Right ventricle myocardium superior (tissue), 1 donor: Measurements from ENCODE around the gene PLA2G4F. TPM values are rescaled to one million over a fixed set of nuclear protein-coding genes. Genes with fewer than 3 reads are reported as not detected.
"Not testable (repeated sequence)": the region's sequence is repeated elsewhere in the genome, so short reads cannot be mapped to it uniquely, and the experiment has no call there.

Source experiments
- ATAC-seq: fragments of 200-7000 bp; cut with Tn5 transposase; one replicate; pipeline ENCODE4 v1.9.1; 2020; ENCODE audit warnings: mild to moderate bottlenecking; ENCODE audit not compliant: poor library complexity
- DNase-seq: peaks from one replicate; pipeline ENCODE4 v3.0.0-alpha.2; 2020
- intact Hi-C: fragments of 100-400 bp; cut with DNase I; formaldehyde crosslinking; loops from one replicate; pipeline ENCODE4 v1.11.2; 2022
- total RNA-seq: library from RNA; stranded (reverse); fragmentation: NEBNext Ultra II Directional; extraction: Animal tissue kit (Norgen Biotek cat#: 25700); gene quantifications from one replicate; pipeline ENCODE4 v1.2.1, GENCODE V29; 2021
- donor health status: DM: no; HTN: yes; CAD: no; lungs with severe emphysema.

Gene PLA2G4F
- total RNA-seq, 1 donor from 2014 or later = 4.6 TPM

GRCh38 chr15:42119446-42119760 is 37.0 kb downstream of the PLA2G4F start:
- intact Hi-C loops = no loop called here
- DNase-seq = no peak
- no peak for ATAC-seq

DNA sequence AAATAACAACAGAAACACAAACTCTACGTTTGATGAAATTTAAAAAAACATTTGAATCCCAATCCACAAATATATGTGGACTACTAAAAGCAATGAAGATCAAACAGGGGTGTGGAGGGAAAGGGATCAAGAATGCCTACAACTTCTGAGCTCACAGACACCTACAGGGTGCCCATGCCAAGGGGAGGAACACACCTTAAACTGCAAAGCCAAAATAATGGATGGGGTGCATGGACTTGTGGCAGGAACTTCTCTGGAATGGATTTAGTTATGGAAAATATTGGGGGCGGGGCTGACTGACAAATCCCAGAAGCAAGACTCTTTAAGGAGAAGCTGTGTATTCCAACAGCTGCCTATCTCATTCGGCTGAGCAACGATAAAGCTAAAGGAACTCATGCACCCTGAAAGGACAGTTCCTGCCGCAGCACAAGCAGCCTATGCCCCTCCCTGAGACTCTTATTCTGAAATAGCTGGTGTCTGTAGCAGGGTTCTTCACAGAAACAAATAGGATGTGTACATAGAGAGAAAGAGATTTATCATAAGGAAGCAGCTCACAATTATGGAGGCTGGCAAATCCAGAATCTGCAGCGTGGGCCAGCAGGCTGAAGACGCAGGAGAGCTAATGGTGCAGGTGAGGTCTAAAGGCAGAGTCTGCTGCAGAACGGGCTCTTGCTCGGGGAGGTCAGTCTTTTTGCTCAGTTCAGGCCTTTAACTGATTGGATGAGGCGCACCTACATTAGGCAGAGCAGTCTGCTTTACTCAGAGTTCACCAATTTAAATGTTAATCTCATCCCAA is 37.6 kb downstream of the PLA2G4F start:
- ATAC-seq (no peak), DNase-seq (no peak)
- intact Hi-C loops = no loop called here

DNA sequence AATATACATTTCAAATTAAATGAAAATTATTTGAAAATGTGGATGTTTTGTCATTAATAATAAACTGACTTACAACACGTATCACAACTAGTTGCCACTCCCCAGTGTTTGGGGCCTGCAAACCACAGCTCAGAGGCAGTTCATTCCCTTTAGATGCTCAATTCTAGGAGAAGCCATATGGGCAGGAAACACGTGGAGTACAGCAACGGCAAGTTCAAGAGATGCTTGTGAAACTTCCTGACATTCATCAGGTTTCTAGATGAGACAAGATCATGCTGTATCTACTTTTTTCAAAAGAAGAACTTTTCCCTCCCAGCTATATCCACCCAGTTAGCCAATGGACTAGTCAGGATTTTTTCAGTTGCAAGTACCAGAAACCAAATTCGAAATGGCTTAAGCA is 44.5 kb downstream of the PLA2G4F start:
- DNase-seq (no peak), ATAC-seq (no peak)
- intact Hi-C loops = no loop called here

DNA sequence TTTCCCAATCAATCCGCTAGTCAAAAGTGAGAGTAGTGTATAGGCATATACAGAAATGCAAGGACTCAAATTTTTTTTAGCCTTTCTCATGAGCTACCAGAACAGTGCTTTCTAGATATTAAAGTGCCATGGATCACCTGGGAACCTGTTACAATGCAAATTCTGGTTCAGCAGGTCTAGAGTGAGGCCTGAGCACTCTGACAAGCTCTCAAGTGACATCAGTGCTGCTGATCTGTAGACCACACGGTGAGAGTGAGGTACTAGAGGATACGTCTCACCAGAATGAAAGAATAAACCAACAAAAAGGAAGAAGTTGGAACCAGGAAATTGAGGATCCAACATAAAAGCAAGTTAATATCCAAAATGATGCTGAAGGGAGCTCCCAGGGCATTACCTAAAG is 46.1 kb downstream of the PLA2G4F start:
- intact Hi-C loops = no loop called here
- DNase-seq (no peak), ATAC-seq (no peak)

DNA sequence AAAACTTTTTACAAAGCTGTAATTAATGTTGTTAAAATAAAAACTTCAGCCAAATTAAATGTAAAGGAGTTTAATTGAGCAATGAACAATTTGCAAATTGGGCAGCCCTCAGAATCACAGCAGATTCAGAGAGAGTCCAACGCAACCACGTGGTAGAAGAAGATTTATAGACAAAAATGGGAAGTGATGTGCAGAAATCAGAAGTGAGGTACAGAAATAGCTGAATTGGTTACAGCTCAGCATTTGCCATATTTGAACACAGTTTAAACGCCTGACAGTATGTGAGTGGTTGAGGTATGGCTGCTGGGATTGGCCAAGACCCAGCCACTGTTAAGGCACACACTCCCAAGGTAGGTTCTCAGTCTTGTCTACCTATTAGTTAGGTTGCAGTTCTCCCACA is 47.6 kb downstream of the PLA2G4F start:
- intact Hi-C loops = no loop called here
- DNase-seq (no peak), ATAC-seq (no peak)

- ATAC-seq = no peak
- DNase-seq = no peak
- intact Hi-C loops = no loop called here
Observed at GRCh38 chr15:42108189-42108588, 48.2 kb downstream of the PLA2G4F start.

- ATAC-seq (peak; percentile 10), DNase-seq (no peak)
- intact Hi-C loops = no loop called here
Observed at GRCh38 chr15:42107473-42107872, 49.0 kb downstream of the PLA2G4F start.

- ATAC-seq (no peak), DNase-seq (no peak)
- intact Hi-C loops = no loop called here
Observed at GRCh38 chr15:42106288-42106687, 50.1 kb downstream of the PLA2G4F start.

- ATAC-seq = no peak
- intact Hi-C loops = no loop called here
- DNase-seq = no peak
Observed at GRCh38 chr15:42104095-42104891, 52.1 kb downstream of the PLA2G4F start.

GRCh38 chr15:42102646-42103235 is 53.7 kb downstream of the PLA2G4F start:
- ATAC-seq (no peak), DNase-seq (no peak)
- intact Hi-C loops = no loop called here

DNA sequence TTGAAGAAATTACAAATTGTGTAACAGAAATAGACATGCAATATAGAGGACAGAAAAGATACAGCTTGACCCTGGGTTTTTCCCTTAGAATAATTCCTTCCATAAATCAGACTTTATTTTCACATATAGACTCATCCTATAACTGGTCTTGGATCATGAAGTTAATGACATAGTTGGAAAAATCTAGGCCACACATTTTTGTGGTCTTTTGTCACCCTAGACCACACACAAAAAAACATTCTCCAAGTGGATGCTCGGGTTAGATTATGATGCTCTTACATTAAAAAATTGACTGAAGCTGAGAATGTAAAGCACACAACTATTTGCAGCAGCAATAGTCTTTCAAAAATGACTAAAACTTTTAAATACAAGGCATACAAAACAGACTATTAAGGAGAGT is 54.6 kb downstream of the PLA2G4F start:
- intact Hi-C loops = no loop called here
- DNase-seq = no peak
- ATAC-seq = no peak

DNA sequence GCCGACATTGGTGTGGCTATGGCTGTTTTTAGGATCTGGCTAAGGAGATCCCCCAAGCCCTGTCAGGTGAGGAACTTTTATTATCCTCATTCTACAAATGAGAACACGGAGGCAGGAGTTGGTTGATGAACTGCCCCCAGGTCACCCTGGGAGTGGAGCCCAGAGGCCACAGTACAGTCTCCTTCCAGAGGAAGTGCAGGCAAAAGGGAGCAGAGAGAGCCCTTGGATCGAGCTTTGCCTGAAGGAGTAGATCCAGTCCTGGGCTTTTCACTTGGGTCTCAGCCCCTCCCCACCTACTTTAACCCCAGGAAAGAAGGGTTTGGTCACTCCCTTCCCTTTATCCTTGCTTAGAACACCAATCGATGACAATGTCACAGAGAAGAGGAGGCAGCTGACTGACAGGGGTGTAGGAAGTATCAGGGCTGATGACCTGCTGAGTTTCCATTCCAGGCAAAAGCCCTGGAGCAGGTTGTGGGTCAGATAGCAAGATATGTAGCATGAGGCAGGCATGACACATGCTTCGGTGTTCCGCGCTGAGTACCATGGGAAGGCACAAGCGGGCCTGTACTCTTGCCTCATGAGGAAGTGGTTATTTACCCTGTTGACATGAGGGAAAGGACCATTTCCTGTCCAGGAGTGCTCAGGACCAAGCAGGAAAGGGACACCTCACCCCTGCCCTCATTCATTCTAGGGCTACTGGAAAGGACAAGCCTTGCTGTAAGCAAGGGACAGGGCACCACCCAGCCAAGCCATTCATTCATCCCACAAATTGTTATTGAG is 56.2 kb downstream of the PLA2G4F start:
- DNase-seq (no peak), ATAC-seq (no peak)
- intact Hi-C loops = no loop called here

GRCh38 chr15:42097018-42097417 is 59.4 kb downstream of the PLA2G4F start:
- intact Hi-C loops = no loop called here
- no peak for DNase-seq
- ATAC-seq = no peak

- no peak for DNase-seq
Observed at GRCh38 chr15:42094512-42094963, 61.9 kb downstream of the PLA2G4F start, which contains the start of gene PLA2G4D. PLA2G4D (minus strand) TSS chr15:42094562; CDS start chr15:42094459, 103 bp downstream.

GRCh38 chr15:42093966-42094365 is 62.5 kb downstream of the PLA2G4F start:
- DNase-seq = no peak
- ATAC-seq = no peak
- intact Hi-C loops = no loop called here

More at GRCh38 chr15:42094512-42094963, 61.9 kb downstream of the PLA2G4F start, which contains the start of gene PLA2G4D:
- intact Hi-C loops = no loop called here
- ATAC-seq = no peak

GRCh38 chr15:42092398-42093318 is 63.8 kb downstream of the PLA2G4F start:
- intact Hi-C loops = no loop called here
- ATAC-seq = peak; percentile 93
- peak; percentile 77 for DNase-seq

DNA sequence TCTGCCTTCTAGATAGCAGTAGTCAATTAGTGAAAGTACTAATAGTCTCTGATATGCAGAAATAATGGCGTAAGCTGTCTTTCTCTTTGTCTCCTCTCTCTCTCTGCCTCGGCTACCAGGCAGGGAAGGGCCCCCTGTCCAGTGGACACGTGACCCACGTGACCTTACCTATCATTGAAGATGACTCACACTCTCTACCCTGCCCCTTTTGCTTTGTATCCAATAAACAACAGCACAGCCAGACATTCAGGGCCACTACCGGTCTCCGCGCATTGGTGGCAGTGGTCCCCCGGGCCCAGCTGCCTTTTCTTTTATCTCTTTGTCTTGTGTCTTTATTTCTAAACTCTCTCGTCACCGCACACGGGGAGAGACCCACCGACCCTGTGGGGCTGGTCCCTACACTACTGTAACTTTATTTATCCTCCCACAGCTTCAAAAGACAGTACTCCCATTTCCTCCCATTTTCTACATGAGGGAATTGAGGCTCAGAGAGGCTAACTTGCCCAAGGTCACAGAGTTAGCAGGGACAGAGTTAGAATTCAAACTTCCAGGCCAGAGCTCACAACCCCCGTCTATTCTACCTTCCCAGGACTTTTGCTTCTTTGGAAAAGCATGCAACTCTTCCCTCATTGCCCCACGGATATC is 64.6 kb downstream of the PLA2G4F start:
- ATAC-seq, intact Hi-C loops, DNase-seq: not testable (repeated sequence)
